HepG2 (cell line): ENCODE data around the gene NOTCH2. TPM values are rescaled to one million over a fixed set of nuclear protein-coding genes. Genes with fewer than 3 reads are reported as not detected.

Experiments
- ATAC-seq: fragments of 200-7000 bp; cut with Tn5 transposase; 3 replicates; pipeline ENCODE4 v1.9.1; 2020; ENCODE audit warnings: mild to moderate bottlenecking, moderate library complexity
- BruUV-seq: library from RNA; stranded (reverse); fragments of 400-500 nt; replicated peaks from 2 replicates; lab custom pipeline; 2021; lab: Mats Ljungman, UMichigan
- CTCF ChIA-PET: fragments of 300-600 bp; formaldehyde crosslinking; extraction: SDS; loops from one replicate; lab custom pipeline; 2021; ENCODE audit warnings: low total read pairs, inconsistent platforms, low intra/inter-chr PET ratio; lab: Yijun Ruan, JAX
- POLR2A ChIA-PET: fragments of 350-600 bp; sonication (Branson Sonifier 250); formaldehyde crosslinking; loops from one replicate; lab custom pipeline; 2020; ENCODE audit warnings: antibody characterized with exemption, inconsistent platforms; lab: Yijun Ruan, JAX
- DNase-seq: peaks from one replicate; pipeline ENCODE4 v3.0.0-alpha.2; 2015; ENCODE audit warnings: low spot score
- FAIRE-seq: peaks from 3 replicates; lab custom pipeline; 2011; peaks lifted over from hg19 to GRCh38; lab: Jason Lieb, UNC
- H2AFZ ChIP-seq: one replicate; pipeline ENCODE4 v1.6.1; 2011; ENCODE audit warnings: low read length, inconsistent platforms
- H3K27ac ChIP-seq: fragments of 300-600 bp; 3 replicates; pipeline ENCODE4 v1.8.0; 2011; ENCODE audit warnings: mixed run types, mild to moderate bottlenecking, mixed read lengths, low read length, inconsistent platforms; ENCODE audit not compliant: insufficient read depth; ENCODE audit errors: extremely low read length
- H3K27me3 ChIP-seq, 2 experiments: fragments of 200-600 bp in 1 of 2; 2 replicates in 1 of 2; 3 replicates in 1 of 2; pipeline versions ENCODE4 v1.6.0 to v1.8.0; 2011; ENCODE audit warnings: low read length in 2 of 2, mild to moderate bottlenecking in 2 of 2, moderate library complexity in 2 of 2, inconsistent platforms in 1 of 2; ENCODE audit not compliant: insufficient read depth in 2 of 2, control insufficient read depth in 1 of 2
- H3K36me3 ChIP-seq, 2 experiments: fragments of 200-600 bp in 1 of 2; replicated peaks in 1 of 2; 2 replicates in 1 of 2; 3 replicates in 1 of 2; pipeline versions ENCODE4 v1.5.1 to v1.8.0; 2011; ENCODE audit warnings: low read length in 2 of 2, inconsistent platforms in 1 of 2; ENCODE audit not compliant: insufficient read depth in 2 of 2, control insufficient read depth in 1 of 2
- H3K4me1 ChIP-seq: 2 replicates; pipeline ENCODE4 v1.5.1; 2012; ENCODE audit warnings: low read length, inconsistent platforms; ENCODE audit not compliant: insufficient read depth
- H3K4me2 ChIP-seq: 2 replicates; pipeline ENCODE4 v1.6.0; 2011; ENCODE audit warnings: low read depth, low read length, inconsistent platforms
- H3K4me3 ChIP-seq, 3 experiments: fragments of 200-600 bp in 1 of 3; sonication (generic), shearing (Covaris generic) in 1 of 3; replicated peaks in 1 of 3; 2 replicates each; pipeline ENCODE4 v1.5.1; 2011 to 2016; ENCODE audit warnings: low read length in 3 of 3, inconsistent platforms in 2 of 3, low read depth in 2 of 3, mild to moderate bottlenecking in 2 of 3, control low read depth in 1 of 3, mixed read lengths in 1 of 3; ENCODE audit not compliant: insufficient read depth in 1 of 3
- H3K79me2 ChIP-seq: one replicate; pipeline ENCODE4 v1.6.1; 2011; ENCODE audit warnings: low read length, inconsistent platforms; ENCODE audit not compliant: insufficient read depth
- H3K9ac ChIP-seq: 2 replicates; pipeline ENCODE4 v1.6.0; 2011; ENCODE audit warnings: mild to moderate bottlenecking, low read depth, low read length, inconsistent platforms; ENCODE audit not compliant: insufficient read depth
- H3K9me3 ChIP-seq: 2 replicates; pipeline ENCODE4 v1.5.1; 2012; ENCODE audit warnings: mild to moderate bottlenecking, low read length
- H4K20me1 ChIP-seq: 2 replicates; pipeline ENCODE4 v1.6.0; 2011; ENCODE audit warnings: inconsistent platforms, mild to moderate bottlenecking, low read length, moderate library complexity; ENCODE audit not compliant: insufficient read depth
- ATM ChIP-seq: fragments of 450-650 bp; IDR thresholded peaks from 2 replicates; pipeline ENCODE4 v1.7.1; 2017; ENCODE audit warnings: mild to moderate bottlenecking, borderline replicate concordance
- ELK4 ChIP-seq: sonication (generic); formaldehyde crosslinking; IDR thresholded peaks from 2 replicates; pipeline ENCODE4 v1.9.0; 2021; ENCODE audit warnings: missing genetic modification reagents, borderline replicate concordance
- NR2F1 ChIP-seq, 2 experiments: fragments of 450-650 bp in 1 of 2; formaldehyde crosslinking in 1 of 2; IDR thresholded peaks; 2 replicates each; pipeline versions ENCODE4 v1.5.0 to v1.6.1; 2016 to 2020; ENCODE audit warnings: mild to moderate bottlenecking in 1 of 2, missing compliant biosample characterization in 1 of 2, missing genetic modification reagents in 1 of 2, moderate library complexity in 1 of 2
- PRMT3 ChIP-seq: sonication (generic); formaldehyde crosslinking; IDR thresholded peaks from 2 replicates; pipeline ENCODE4 v1.8.1; 2022; ENCODE audit warnings: low read depth, mild to moderate bottlenecking, moderate library complexity, missing genetic modification reagents, borderline replicate concordance
- ZNF225 ChIP-seq: sonication (generic); formaldehyde crosslinking; IDR thresholded peaks from 2 replicates; pipeline ENCODE4 v1.4.0; 2020; ENCODE audit warnings: mild to moderate bottlenecking, missing genetic modification reagents
- ZNF652 ChIP-seq: IDR thresholded peaks from 2 replicates; pipeline ENCODE4 v1.6.1; 2016; ENCODE audit warnings: low read depth, borderline replicate concordance
- ZNF660 ChIP-seq: sonication (generic); formaldehyde crosslinking; IDR thresholded peaks from 2 replicates; pipeline ENCODE4 v1.5.1; 2020; ENCODE audit warnings: mild to moderate bottlenecking, low read depth, missing genetic modification reagents, borderline replicate concordance
- ZNF704 ChIP-seq: sonication (generic); formaldehyde crosslinking; IDR thresholded peaks from 2 replicates; pipeline ENCODE4 v1.8.1; 2023; ENCODE audit warnings: mild to moderate bottlenecking, inconsistent platforms, moderate library complexity, missing genetic modification reagents, borderline replicate concordance
- ZNF878 ChIP-seq: sonication (generic); formaldehyde crosslinking; IDR thresholded peaks from 2 replicates; pipeline ENCODE4 v1.8.1; 2023; ENCODE audit warnings: mild to moderate bottlenecking, missing genetic modification reagents, moderate library complexity
- WGBS: methylation state at CpG from one replicate; pipeline ENCODE4 v1.1.6; 2017; ENCODE audit warnings: low lambda C conversion rate; 5-methylcytosine and 5-hydroxymethylcytosine counted together
- in situ Hi-C: cut with HindIII; loops from 2 replicates; pipeline ENCODE4 v1.10.0; 2017; ENCODE audit warnings: low pct_unique_long_range_greater_than_20kb; ENCODE audit not compliant: extremely low pct_ligation_motif_present
- intact Hi-C: fragments of 100-400 bp; cut with micrococcal nuclease; formaldehyde crosslinking; loops from one replicate; pipeline ENCODE4 v1.10.0; 2022; ENCODE audit not compliant: unreplicated experiment
- polyA plus RNA-seq, 8 experiments: library from polyadenylated mRNA; depleted of rRNA in 3 of 8; stranded (reverse) in 7 of 8; unstranded in 1 of 8; fragments of >200 nt; fragmentation: Illumina TruSeq in 4 of 8; extraction: Trizol in 4 of 8; gene quantifications; 2 replicates each; pipeline versions ENCODE4 v1.2.1 to v1.2.3, GENCODE V29; 2011 to 2016; ENCODE audit warnings: low read depth in 4 of 8, missing spikeins in 1 of 8, mixed read lengths in 1 of 8; ENCODE audit not compliant: insufficient read depth in 1 of 8
- total RNA-seq, 5 experiments: library from RNA; depleted of rRNA; stranded (reverse); fragments of >200 nt; fragmentation: Illumina TruSeq; extraction: Trizol; gene quantifications; 2 replicates each; pipeline ENCODE4 v1.2.3, GENCODE V29; 2016; ENCODE audit warnings: low read depth in 1 of 5

Gene NOTCH2
- total and polyA plus RNA-seq, 2 of the 13 experiments (the other 11 are each of a cell fraction or from before 2014, with no cell fraction given) = 4.0 to 11.4 TPM

- TF ChIP-seq ELK4 = no peak
- no peak for TF ChIP-seq NR2F1 (CRISPR knock-in tag; IDR thresholded peaks at IDR 0.05)
- no peak for TF ChIP-seq ATM
- no peak for TF ChIP-seq ZNF878 (CRISPR knock-in tag)
- no peak for TF ChIP-seq ZNF652 (CRISPR knock-in tag)
- no peak for TF ChIP-seq ZNF704 (CRISPR knock-in tag)
- no peak for TF ChIP-seq PRMT3
These were observed 150.2 kb downstream of the NOTCH2 start (continued) for GRCh38 chr1:119919241-119919640.

- no peak for DNase-seq
- Histone ChIP-seq H3K9me3 (no peaks in the 10 kb centered on the region), H2AFZ (no peak overlapping the region), H3K79me2 (no peaks in the 10 kb centered on the region), H3K4me2 (no peak overlapping the region), H3K36me3 (peaks cover 10 to 30% of the 10 kb centered on the region in 2 experiments; a peak in 3 of 5 replicates), H3K27ac (no peak overlapping the region), H4K20me1 (no peaks in the 10 kb centered on the region), H3K9ac (no peak overlapping the region), H3K4me1 (no peaks in the 10 kb centered on the region), H3K4me3 (no peak overlapping the region), H3K27me3 (no peaks in the 10 kb centered on the region)
- BruUV-seq = no TSS peak
- TF ChIP-seq ZNF225 (CRISPR knock-in tag) = no peak
- TF ChIP-seq ZNF660 (CRISPR knock-in tag) = no peak
- no peak for FAIRE-seq
- CTCF ChIA-PET = no interaction called here
- POLR2A ChIA-PET = no interaction called here
- no peak for ATAC-seq
- in situ Hi-C loops (no loop called here), intact Hi-C loops (no loop called here)
- WGBS = 96% methylated on average over 7 of the region's 7 CpGs
These were observed 151.2 kb downstream of the NOTCH2 start for GRCh38 chr1:119918301-119918700.
